Endothelial cell (in vitro differentiated cells): Measurements from ENCODE around the gene MBLAC1. TPM values are rescaled to one million over a fixed set of nuclear protein-coding genes. Genes with fewer than 3 reads are reported as not detected.
A peak's percentile ranks its signal among the peaks of the same experiment; 100 is the strongest.

Experiments used
- DNase-seq: peaks from one replicate; pipeline ENCODE4 v3.0.0; 2021; ENCODE audit warnings: low spot score
- H3K27ac Mint-ChIP-seq: one replicate; pipeline ENCODE4 v1.8.0; 2021; ENCODE audit warnings: mixed read lengths, inconsistent platforms; ENCODE audit not compliant: unreplicated experiment
- H3K27me3 Mint-ChIP-seq: one replicate; pipeline ENCODE4 v1.8.0; 2021; ENCODE audit warnings: mild to moderate bottlenecking, moderate library complexity, mixed read lengths, inconsistent platforms; ENCODE audit not compliant: unreplicated experiment
- H3K36me3 Mint-ChIP-seq: one replicate; pipeline ENCODE4 v1.8.0; 2021; ENCODE audit warnings: mild to moderate bottlenecking, low read depth, mixed read lengths, inconsistent platforms; ENCODE audit not compliant: unreplicated experiment
- H3K4me1 Mint-ChIP-seq: one replicate; pipeline ENCODE4 v1.8.0; 2021; ENCODE audit warnings: mild to moderate bottlenecking, mixed read lengths, inconsistent platforms; ENCODE audit not compliant: unreplicated experiment
- H3K4me3 Mint-ChIP-seq: one replicate; pipeline ENCODE4 v1.8.0; 2021; ENCODE audit warnings: mild to moderate bottlenecking, mixed read lengths, inconsistent platforms; ENCODE audit not compliant: unreplicated experiment
- H3K9me3 Mint-ChIP-seq: one replicate; pipeline ENCODE4 v1.8.0; 2021; ENCODE audit warnings: mixed read lengths, inconsistent platforms; ENCODE audit not compliant: unreplicated experiment
- total RNA-seq: library from RNA; stranded (reverse); fragmentation: NEBNext Ultra II Directional; extraction: Animal tissue kit (Norgen Biotek cat#: 25700); gene quantifications from one replicate; pipeline ENCODE4 v1.2.1, GENCODE V29; 2021; ENCODE audit not compliant: unreplicated experiment
- TF ChIP-seq, protein P1 (sequence below): fragments of 200-600 bp; sonication (generic); IDR thresholded peaks from one replicate; pipeline ENCODE4 v1.5.0; 2021; ENCODE audit warnings: antibody characterized with exemption; ENCODE audit not compliant: unreplicated experiment

The MBLAC1 gene
- total RNA-seq, 1 donor from 2014 or later, result 1.6 TPM

DNA sequence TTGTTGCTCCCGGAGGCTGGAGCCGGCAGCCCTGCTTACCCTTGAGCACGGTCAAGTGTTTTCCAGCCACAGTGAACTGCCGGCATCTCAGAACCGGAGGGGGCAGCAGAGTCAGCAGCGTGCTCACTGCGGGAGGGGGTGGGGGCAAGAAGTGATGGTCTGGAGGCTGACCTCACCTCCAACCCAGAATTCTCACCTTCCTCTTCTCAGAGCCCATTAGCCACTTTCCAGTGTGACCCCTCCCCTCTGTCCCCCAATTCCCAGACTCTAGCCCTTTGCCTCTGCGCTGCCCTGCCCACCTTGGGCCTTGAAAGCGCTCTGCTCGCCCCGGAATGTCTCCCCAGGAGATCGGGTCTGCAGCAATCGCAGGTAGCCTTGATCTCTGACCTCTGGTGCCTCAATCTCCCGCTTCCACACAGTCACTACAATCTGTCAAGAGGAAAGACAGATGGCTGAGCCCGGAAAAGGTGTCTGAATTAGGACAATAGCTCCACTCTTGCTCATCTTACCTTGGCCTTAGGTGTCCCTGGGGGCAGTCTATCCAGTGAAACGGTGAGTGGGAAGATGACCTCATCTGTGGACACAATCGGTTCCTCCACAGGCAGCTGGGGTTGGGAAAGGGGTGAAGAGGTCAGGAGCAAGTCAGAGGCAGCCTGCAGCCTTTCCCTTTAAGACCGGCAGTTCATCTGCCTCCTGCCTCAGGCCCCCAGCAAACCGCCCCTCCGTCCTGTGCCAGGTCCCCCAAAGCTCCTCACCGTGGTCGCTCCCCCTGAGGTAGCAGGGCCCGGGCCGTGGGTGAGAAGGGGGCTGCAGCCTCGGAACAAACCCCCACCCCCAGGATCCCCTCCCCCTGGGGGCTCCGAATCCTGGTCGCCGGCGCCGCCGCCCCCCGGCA, 30.8 kb downstream of the MBLAC1 start:
- H3K27me3 Mint-ChIP-seq, result peaks cover 19% of the 10 kb centered on the region
- H3K36me3 Mint-ChIP-seq, result peaks cover 16% of the 10 kb centered on the region
- TF ChIP-seq, protein P1, sequence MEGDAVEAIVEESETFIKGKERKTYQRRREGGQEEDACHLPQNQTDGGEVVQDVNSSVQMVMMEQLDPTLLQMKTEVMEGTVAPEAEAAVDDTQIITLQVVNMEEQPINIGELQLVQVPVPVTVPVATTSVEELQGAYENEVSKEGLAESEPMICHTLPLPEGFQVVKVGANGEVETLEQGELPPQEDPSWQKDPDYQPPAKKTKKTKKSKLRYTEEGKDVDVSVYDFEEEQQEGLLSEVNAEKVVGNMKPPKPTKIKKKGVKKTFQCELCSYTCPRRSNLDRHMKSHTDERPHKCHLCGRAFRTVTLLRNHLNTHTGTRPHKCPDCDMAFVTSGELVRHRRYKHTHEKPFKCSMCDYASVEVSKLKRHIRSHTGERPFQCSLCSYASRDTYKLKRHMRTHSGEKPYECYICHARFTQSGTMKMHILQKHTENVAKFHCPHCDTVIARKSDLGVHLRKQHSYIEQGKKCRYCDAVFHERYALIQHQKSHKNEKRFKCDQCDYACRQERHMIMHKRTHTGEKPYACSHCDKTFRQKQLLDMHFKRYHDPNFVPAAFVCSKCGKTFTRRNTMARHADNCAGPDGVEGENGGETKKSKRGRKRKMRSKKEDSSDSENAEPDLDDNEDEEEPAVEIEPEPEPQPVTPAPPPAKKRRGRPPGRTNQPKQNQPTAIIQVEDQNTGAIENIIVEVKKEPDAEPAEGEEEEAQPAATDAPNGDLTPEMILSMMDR, result no peak
- H3K9me3 Mint-ChIP-seq, result no peaks in the 10 kb centered on the region
- peaks cover 25% of the 10 kb centered on the region for H3K4me1 Mint-ChIP-seq
- peak overlapping the region; percentile 84 for H3K4me3 Mint-ChIP-seq
- H3K27ac Mint-ChIP-seq, result peak overlapping the region; percentile 38
- peak; percentile 39 for DNase-seq

DNA sequence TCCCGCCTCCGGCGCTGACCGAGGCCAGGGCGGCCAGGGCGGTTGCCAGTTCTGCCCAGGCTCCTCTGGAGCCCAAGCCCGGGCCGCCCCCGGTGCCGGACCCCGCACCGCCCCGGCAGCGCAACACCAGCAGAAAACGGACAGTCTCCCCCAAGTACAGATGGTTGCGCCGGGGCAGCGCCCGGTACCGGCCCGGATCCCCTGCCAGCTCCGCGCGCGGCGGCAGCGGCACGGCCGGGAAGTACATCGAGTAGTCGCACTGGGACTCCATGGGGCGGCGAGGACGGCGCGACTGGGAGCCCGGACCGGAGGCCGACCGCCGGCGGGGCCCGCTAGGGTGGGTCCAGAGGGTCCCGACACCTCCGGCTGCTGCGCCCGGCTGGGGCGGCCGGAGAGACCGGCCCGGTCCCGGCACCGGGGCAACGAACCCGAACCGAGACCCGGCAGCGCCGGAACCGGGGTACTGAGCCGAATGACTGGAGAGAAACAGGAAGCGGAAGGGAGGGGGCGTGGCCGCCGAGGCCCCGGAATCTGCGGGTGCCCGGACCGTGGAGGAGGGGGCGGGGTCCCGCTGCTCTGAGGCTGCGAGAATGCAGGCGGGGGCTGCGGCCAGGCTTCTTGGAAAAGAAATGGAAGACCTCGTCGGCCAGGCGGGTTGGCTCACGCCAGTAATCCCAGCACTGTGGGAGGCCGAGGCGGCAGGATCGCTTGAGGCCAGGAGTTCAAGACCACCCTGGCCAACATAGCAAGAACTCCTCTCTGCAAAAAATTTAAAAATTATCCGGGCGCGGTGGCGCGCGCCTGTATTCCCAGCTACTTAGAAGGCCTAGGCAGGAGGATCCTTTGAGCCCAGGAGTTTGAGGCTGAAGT, 31.7 kb downstream of the MBLAC1 start, which contains the start of gene TRAPPC14:
Gene TRAPPC14, minus strand, starts transcription at position 495 of the 870 bp plus-strand sequence. Its CDS starts 224 bp downstream, at position 271.
- H3K36me3 Mint-ChIP-seq, result peaks cover 14% of the 10 kb centered on the region
- H3K4me1 Mint-ChIP-seq, result peaks cover 21% of the 10 kb centered on the region
- peaks cover 19% of the 10 kb centered on the region for H3K27me3 Mint-ChIP-seq
- TF ChIP-seq, protein P1, result no peak
- H3K9me3 Mint-ChIP-seq, result no peaks in the 10 kb centered on the region
- peak; percentile 86 for DNase-seq
- peak within 1 kb of the TSS; percentile 84 for H3K27ac Mint-ChIP-seq
- H3K4me3 Mint-ChIP-seq, result peak within 1 kb of the TSS; percentile 87

DNA sequence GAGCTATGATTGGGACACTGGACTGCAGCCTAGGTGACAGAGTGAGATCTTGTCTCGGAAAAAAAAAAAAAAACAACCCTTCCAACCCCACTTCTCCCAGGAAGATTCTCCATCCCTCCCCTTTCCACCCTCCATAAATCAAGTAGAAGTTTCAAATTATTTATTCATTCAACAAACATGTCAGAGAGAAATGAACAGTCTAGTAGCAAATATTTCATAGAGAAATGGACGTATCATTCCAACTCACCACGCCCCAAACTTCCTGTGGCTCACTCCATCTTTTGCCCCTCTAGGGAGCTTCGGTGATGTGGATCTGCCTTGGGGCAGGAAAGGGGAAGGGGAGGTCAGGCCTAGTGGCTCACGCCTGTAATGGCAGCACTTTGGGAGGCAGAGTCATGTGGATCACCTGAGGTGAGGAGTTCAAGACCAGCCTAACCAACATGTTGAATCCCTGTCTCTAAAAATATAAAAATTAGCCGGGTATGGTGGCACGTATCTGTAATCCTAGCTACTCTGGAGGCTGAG, 32.4 kb downstream of the MBLAC1 start:
- Mint-ChIP-seq H3K27me3 (peaks cover 19% of the 10 kb centered on the region), H3K4me3 (peak overlapping the region; percentile 87), H3K27ac (peak overlapping the region; percentile 84), H3K4me1 (peaks cover 20% of the 10 kb centered on the region), H3K9me3 (no peaks in the 10 kb centered on the region), H3K36me3 (peaks cover 13% of the 10 kb centered on the region)
- DNase-seq, result no peak
- TF ChIP-seq, protein P1, result no peak

DNA sequence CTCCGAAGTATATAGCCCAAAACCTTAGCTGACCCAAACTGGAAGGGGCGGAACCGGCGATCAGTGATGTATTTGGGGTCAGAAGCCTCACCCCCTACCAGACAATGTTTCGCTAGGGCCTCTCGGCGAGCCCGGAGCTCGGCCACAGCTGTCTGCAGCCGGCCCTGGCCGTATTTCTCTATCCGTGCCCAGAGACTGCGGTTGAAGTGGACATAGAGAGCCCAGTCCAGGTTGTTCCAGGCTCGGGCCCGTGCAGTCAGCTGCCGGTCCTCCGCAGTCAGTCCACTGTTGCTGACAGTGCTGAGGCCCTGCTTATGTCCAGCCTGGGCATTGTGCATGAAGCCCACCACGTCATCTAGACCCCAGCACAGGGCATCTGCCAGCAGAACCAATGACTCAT, 33.3 kb downstream of the MBLAC1 start:
- peaks cover 19% of the 10 kb centered on the region for H3K27me3 Mint-ChIP-seq
- H3K27ac Mint-ChIP-seq, result no peak overlapping the region
- DNase-seq, result no peak
- H3K4me3 Mint-ChIP-seq, result no peak overlapping the region
- H3K9me3 Mint-ChIP-seq, result no peaks in the 10 kb centered on the region
- H3K4me1 Mint-ChIP-seq, result peaks cover 20% of the 10 kb centered on the region
- TF ChIP-seq, protein P1, result no peak
- peaks cover 12% of the 10 kb centered on the region for H3K36me3 Mint-ChIP-seq
